ENCODE measurements around the gene ASPN.
A peak's percentile ranks its signal among the peaks of the same experiment; 100 is the strongest.

Gene ASPN

DNA sequence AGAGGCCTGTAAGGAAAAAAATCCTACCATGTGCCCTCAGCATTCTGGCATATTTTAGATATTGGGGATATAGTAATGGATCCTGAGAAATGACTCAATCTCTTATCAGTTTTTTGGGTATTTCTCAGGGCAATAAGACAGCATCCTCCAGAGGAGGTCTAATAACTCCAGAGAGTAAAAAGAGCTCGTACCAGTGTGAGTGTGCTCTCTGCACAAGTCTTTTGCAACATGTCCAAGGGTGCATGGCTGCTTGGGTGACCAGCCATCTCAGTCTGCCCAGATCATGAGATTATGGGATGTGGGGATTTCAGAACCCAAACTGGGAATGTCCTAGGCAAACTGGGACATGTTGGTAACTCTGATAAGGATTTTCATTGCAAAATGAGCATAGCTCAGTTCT is 15.3 kb downstream of the ASPN start:
- no peak for DNase-seq

GRCh38 chr9:92463984-92464383 is 18.3 kb downstream of the ASPN start:
- no peak for DNase-seq

GRCh38 chr9:92463387-92463786 is 18.9 kb downstream of the ASPN start:
- DNase-seq = no peak

GRCh38 chr9:92457576-92457975 is 24.7 kb downstream of the ASPN start:
- no peak for DNase-seq

- no peak for DNase-seq
Measured at GRCh38 chr9:92455217-92455616, 27.1 kb downstream of the ASPN start.

DNA sequence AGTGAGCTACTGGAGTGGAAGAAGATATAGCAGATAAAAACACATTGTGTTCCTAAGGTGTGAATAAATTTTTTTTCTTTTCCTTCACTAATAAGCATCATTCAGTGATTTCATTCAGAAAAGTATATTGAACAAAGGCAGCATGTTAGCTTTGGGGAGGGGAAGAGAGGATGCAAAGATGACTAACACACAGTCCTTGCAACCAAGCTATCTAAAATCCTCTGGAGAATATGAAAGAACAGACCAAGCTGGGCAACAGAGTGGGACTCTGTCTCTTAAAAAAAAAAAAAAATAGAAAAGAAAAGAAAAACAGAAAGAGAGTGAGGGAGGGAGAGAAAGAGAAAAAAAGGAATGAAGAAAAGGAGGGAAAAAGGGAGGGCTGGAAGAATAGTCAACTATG is 35.8 kb downstream of the ASPN start:
- no peak for DNase-seq

DNA sequence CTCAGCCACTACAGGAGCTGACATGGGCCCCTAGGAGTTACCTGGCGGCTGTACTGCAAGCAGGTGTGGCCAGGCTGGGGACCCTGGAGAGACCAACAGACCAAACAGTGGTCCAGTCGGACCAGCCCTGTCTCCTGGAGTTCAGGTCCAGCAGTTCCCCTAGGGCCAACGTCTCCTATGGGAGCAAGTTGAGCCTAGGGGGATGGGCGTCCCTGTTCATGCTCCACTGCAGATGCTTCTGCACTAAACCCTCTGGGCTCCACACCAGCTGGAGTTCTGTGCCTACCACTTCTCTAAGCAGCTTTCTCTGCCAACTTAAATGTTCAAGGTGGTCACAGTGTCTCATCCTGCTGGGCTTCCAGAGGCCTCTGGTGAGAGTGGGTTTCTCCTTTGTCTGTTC is 37.5 kb downstream of the ASPN start:
- no peak for DNase-seq

DNA sequence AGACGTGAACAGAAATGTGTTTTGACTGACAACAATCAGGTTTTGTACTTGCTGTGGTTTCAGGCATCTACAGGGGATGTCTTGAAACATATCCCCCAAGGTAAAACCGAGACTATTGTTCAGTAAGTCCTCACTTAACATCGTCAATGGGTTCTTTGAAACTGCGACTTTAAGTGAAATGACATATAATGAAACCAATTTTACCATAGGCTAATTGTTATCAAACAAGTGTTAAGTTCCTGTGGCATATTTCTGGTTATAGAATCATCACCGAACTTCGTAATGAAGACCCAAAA is 41.6 kb downstream of the ASPN start:
- DNase-seq = no peak

- no peak for DNase-seq
Measured at GRCh38 chr9:92439921-92440750, 42.2 kb downstream of the ASPN start.

- DNase-seq = peak; percentile 12
Measured at GRCh38 chr9:92438900-92439526, 43.3 kb downstream of the ASPN start.

GRCh38 chr9:92435263-92435662 is 47.0 kb downstream of the ASPN start:
- DNase-seq = no peak

DNA sequence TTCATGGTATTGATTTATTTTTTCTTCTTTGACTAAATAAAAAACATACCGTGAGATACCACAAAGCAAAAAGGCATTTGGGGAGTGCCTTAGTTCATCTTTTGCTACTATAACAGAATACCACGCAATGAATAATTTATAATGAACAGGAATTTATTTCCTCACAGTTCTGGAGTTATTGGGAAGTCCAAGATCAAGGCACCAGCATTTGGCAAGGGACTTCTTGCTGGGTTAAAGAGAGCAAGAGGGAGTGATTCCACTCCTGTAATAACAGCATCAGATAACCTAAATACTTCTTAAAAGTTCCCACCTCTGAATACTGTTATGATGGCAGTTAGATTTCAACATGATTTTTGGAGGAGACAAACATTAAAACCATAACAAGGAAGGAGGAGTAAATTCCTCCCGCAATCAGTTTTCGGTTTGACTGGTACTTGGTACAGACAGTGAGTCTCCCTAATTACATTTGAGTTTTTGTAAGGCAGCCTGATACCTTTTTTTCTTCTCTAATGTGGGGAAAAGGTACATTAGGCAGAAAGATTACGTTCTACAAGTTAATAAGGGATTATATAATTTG is 49.2 kb downstream of the ASPN start:
- no peak for DNase-seq

DNA sequence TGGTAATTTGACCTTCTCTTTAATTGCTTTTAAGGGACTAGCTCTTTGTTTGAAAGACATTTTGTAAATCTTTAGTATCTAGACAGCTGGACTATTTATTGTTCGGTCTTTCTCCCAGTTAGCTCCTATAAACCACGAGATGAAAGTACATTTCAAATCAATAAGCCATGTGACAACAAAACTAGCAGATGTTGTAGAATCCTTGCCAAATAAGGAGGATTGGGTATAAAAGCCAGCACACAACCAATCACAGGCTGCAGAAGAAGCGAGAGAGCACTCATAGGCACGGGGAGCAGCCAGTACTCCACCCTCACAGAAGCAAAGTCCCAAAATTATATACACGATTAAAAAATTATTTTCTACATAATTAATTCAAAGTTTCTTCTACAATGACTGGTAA is 50.0 kb downstream of the ASPN start:
- DNase-seq = no peak

DNA sequence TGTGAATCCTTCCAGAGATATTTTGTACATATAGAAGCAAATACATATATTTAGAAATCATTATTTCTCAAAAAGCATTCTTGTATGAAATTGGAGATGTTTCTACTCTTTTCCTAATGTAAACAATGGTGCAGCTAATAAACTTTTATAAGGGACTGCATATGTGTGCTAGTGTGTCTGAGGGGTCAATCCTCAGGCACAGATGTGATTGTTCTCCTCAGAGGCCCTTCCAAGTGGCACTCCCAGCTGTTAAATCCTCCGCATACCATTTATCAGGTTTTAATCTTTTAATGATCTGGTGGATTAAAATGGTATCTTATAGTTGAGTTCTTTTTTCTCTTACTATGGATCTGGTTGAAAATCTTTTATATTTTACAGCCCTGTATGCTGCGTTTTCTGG is 52.5 kb downstream of the ASPN start:
- DNase-seq = no peak

DNA sequence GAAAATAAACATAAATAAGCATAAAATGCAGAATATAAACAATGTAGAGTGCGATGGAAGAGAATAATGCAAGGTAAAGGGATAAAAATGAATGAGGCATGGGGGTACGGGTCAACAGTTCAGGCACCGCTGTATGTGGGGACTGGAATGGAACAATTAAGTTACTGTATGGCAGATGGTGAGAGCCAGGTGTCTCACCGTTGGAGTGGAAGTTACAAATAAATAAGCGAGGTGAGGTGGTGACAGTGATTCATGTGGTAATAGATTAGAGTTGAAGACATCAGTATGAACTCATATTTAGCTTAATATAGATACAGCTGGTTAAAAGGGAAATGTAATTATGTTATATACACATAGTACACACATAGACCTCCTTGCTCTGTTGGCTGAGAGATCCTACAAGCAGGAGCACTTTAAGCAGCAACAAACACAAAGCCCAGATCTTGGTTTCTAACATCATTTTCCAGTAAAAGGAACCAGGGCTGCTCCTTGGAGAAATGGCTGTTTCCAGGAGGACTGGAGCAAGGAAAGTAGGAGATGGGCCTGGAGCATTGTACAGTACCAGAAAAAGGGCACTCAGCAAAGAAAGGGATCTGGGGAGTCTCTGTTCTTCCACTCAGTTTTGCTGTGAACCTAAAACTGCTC is 55.7 kb downstream of the ASPN start:
- no peak for DNase-seq

DNA sequence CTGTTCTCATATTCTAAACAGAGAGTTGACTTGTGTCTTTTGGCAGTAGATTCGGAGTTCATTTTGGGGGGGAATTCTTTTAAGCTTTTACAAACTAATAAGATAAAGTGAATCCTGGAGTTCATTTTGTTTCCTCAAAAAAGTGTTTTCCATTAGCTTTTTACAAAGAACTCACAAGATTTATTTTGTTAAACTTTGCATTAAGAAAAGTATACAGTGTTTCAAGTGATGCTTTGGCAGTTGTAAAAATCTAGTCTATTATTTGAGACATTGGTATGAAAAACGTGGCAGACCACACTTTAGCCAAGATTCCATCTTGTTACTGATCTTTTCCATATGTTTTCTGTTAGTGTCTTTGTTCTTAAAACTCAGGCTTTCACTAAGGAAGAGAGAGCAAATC is 56.8 kb downstream of the ASPN start:
- DNase-seq = no peak

DNA sequence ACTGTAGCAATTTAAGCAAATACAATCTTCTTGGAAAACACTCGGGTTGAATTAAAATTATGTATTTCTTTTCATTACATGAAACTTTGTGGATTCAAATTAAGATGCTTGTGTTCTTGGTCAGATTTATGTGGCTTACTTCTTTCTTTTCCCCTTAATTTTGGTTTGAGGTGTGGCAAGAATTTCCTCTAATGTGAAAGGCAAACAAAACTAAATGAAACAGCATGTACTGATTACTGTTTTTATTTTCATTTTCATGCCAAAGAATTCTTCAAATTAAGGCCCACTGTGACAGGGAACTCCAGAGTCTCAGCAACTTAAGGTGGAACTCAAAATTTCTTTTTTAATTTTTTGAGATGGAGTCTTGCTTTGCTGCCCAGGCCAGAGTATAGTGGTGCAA is 58.0 kb downstream of the ASPN start, which contains the start of gene OMD:
Gene OMD (minus strand): TSS at position 132 of the 400 bp plus-strand sequence. CDS start 6,913 bp downstream, outside the sequence.
- no peak for DNase-seq

- no peak for DNase-seq
Measured at GRCh38 chr9:92423612-92424011, 58.7 kb downstream of the ASPN start.

DNA sequence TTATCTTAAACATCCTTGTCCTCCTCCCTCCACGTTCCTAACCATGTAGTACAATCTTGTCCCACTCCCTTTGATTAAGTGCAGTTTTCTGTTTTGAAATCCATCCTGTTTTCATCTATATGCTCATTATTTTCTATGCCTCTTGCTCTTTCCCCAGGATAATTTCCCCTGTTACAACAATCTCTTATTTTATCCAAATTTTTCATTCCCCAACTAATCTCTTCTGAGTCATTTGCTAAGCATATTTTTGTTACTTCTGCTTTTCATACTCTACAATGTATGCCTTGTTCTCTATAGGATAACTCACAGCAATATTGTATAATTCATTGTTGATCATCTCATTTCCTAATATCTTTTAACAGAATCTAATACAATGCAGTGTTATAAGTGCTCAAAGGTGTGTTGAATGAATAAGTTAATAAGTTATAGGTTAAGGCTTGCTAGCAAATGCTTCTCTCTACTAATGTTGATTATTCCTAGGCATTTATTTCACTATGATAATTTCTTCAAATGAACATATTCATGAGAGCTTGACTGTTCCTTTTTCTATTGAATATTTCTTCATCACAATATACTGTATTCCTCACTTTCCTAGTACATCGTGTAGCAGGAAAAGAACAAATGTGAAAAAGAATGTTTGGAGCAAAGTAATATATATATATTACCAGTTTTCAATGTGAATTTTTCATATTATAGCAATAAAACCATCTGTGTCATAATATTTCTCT is 59.5 kb downstream of the ASPN start:
- peak; percentile 65 for DNase-seq

GRCh38 chr9:92414566-92414965 is 67.7 kb downstream of the ASPN start:
- DNase-seq = peak; percentile 43

DNA sequence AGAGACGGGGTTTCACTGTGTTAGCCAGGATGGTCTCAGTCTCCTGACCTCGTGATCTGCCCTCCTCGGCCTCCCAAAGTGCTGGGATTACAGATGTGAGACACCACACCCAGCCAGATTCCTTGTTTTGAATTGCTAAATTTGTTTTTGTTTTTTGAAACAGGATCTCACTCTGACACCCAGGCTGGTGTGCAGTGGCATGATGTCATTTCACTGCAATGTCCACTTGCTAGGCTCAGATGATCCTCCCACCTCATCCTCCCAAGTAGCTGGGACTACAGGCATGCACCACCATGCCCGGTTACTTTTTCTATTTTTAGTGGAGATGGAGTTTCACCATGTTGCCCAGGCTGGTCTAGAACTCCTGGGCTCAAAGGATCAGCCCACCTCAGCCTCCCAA is 71.1 kb downstream of the ASPN start:
- peak; percentile 23 for DNase-seq

DNA sequence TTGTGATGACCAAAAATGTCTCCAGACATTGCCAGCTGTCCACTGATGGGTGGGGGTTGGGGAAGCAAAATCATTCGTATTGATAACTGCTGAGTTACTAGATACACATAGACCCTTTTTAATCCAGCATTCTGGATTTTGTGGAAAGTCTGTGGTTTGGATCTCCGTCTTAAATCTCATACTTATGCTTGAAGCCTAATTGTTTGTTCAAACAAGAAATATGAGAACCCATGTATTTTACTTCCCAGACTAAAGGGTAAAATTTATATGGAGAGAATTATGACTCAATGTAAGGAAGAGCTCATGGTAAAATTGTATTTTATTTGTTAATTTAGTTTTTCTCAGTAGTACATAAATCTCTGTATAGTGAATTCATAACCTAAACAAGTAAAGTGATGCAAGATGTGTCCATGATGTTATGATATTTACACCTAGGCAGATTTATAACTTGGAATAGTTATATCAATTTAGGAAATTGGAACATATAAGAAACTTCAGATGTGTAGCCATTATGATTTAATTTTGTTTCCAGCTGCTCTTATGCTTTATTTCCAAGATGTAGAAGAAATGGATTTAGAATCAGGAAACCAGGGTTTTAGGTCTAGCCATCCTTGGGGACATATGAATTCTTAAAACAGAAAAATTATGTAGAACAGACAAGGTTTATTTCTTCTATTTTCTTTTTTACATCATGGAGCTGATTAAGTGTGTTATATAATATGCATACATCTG is 73.4 kb downstream of the ASPN start:
- no peak for DNase-seq

DNA sequence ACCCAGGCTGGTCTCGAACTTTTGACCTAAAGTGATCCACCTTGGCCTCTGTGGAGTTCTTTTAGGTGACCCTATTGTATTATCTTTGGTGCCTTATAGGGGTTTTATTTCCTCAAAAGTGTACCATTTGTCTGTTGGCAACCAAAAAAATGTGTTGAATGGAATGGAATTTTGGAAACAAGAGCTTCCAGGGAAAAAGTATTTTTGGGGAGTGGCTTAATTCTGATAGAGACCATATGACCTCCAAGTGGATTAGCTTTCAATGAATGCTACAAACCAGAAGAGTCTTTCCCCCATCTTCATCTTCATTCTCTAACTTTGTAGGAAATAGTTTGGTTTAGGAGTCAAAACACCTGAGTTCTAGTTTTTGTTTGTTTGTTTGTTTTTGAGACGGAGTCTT is 74.5 kb downstream of the ASPN start:
- no peak for DNase-seq

All from MV-4-11 (cell line).